H54 (cell line): ENCODE results near the gene NCEH1.

Experiments
- DNase-seq: peaks from one replicate; pipeline ENCODE4 v3.0.0; 2011; ENCODE audit warnings: low spot score, mixed read lengths; ENCODE audit not compliant: insufficient read length
- FAIRE-seq: peaks from 3 replicates; lab custom pipeline; 2011; peaks lifted over from hg19 to GRCh38; lab: Jason Lieb, UNC
- POLR2A ChIP-seq: IDR thresholded peaks from 2 replicates; pipeline ENCODE4 v1.6.1; 2011; ENCODE audit warnings: low read depth, mild to moderate bottlenecking, low read length

NCEH1 gene

DNA sequence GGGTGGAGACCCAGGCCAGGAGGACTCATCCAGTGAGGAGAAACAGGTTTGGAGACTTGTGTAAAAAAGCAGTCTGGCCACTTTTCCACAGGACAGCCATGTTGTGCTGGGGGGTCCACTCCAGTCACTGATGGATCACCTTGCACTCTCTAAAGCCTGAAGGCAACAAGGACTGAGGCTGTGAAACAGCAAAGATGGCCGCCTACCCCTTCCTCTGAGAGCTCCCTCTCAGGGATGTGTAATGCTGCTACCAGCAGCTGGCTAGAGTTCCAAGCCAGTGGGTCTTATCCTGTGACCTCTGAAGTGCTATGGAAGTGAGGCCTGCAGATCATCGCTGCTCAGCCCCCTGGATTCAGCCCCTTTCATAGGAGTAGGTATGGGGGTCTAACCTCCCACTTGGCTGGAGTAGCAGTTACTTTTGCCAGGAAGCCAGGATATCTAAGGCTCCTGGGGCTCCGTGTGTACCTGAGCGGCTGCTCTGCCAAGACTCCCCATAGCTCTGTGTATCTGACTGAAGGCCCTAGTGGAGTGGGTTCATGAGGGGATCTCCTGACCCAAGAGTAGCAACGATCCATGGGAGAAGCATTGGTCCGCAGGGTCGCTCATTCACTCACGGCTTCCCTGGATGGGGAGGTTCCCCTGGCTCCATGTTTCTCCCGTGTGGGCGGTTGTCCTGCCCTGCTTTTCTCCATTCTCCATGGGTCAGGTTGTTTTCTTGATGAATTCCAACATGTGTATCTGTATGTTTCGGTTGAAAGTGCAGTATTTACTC, 117.8 kb downstream of the NCEH1 start:
- TF ChIP-seq POLR2A = no peak
- no peak for DNase-seq
- FAIRE-seq = no peak

DNA sequence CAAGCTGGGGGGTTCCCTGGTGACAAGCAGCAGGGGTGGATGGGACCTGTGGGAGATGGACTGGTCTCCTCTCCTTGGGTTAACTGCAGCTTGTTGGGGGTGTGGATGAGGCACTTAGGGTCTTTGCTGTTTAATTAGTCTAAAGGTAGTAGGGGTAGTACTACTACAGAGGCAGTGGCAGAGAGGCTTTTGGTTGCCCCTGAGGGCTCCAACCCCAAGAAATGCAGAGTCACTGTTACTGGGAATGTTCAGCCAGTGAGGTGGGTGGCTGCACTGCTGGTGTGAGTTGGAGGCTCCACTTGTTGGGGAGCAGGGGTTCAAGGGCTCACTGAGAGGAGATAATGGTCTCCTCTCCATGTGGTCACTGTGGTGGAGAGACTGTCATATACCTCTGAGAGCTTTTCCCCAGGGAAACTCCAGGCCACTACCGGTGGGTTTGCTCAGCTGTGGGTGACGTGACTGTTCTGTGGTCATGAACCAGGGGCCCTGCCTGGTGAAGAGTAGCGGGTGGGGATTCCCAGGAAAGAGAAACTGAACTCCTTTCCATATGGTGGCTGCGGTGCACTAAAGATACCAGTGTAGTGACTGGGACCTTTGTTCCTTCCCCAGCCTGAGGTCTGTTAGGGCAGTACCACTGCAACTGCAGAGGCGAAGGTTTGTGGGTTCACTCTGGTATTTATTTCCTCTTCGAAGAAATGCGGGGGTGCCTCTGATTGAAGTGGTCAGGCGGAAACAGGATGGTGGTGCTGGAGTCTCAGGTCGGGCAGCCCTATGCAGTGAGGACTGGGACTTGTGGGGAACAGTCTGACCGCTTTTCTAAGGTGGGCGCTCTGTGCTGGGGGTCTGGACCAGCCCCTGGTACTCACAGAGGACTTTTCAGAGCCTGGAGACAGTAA, 118.7 kb downstream of the NCEH1 start:
- TF ChIP-seq POLR2A = no peak
- no peak for FAIRE-seq
- DNase-seq = no peak

DNA sequence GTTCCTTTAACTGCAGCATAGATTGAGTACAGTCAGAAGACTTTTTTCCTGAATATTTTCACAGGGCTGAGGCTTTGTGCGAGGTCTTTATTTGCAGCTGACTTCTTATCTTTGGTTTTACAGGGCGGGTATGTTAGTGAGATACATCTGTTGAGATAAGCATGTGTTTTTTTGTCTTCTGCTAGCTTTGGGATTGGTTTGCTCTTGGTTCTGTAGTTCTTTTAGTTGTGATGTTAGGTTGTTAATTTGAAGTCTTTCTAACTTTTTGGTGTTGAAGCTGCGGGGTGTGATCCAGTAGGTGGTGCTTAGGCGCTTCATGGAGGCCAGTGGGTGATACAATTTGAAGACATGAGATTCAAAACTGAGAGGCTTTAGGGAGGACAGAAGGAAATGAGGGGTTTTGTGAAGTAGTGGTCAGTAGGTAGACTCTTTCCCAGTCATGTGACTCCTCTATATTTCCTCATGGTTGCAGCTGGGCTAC, 119.7 kb downstream of the NCEH1 start:
- FAIRE-seq = no peak
- DNase-seq = no peak
- no peak for TF ChIP-seq POLR2A

DNA sequence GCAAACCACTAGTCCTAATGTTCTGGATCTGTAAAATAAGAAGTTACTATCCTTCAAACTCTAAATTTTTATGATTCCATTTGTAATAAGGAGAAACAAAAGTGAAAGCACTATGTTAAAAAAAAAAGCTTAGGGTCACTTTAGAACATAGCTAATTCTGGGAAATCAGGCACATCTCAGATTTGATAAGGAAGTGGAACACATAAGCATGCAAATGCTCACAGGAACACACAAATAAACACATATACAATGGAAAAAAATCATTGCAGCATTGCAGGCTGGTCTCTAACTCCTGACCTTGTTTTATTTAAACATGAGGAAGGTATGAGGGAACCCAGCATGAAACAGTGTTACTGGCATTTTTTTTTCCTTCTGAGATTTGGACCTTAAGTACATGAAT, 124.4 kb downstream of the NCEH1 start:
- no peak for DNase-seq
- peak; percentile 68 for FAIRE-seq
- no peak for TF ChIP-seq POLR2A

DNA sequence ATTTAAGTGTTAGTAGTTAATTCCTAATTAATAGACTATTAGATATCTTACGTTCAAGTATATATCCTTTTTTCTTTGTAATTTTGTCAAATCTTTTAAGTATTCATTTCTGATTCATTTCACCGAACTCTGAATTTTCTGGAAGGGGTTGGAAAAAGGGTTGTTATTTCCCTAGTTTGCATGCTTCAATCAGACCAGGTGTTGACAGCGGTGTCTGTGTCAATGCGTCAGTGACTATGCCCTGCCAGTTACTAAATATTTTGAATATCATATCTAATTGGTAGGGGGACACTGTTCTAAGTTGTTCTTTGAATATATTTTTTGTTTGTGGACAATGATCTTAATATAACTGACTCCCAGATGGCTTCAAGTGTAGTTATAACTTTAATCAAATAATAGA, 124.9 kb downstream of the NCEH1 start:
- TF ChIP-seq POLR2A = no peak
- no peak for FAIRE-seq
- DNase-seq = no peak

DNA sequence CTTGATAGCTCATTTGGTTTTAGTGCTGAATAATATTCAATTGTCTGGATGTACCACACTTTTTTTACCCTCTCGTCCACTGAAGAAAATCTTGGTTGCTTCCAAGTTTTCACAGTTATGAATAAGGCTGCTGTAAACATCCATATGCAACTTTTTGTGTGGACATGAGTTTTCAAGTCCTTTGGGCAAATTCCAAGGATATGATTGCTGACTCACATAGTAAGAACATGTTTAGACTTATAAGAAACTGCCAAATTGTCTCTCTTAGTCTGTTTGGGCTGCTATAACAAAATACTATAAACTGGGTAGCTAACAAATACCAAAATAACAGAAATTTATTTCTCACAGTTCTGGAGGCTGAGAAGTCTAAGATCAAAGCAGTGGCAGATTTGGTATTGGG, 128.2 kb downstream of the NCEH1 start:
- DNase-seq = no peak
- TF ChIP-seq POLR2A = no peak
- peak; percentile 57 for FAIRE-seq

DNA sequence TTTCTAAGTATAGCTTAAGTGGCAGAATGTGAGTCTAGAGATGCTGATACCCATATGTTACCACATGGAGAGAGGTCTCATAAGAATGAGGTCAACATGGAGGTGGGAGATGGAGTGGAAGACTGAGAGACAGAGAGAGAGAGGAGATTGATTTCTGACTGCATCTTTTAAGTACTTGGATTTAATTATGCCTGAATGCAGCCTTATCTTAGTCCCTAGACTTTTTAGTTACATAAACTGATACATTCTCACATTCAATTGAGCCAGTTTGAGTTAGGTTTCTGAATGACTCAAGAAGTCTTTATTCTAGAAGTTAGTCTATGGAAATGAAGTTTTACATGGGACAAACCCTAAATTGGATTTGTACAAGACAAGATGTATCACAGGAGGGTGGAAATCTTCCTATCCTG, 129.1 kb downstream of the NCEH1 start:
- no peak for TF ChIP-seq POLR2A
- no peak for FAIRE-seq
- DNase-seq = no peak

DNA sequence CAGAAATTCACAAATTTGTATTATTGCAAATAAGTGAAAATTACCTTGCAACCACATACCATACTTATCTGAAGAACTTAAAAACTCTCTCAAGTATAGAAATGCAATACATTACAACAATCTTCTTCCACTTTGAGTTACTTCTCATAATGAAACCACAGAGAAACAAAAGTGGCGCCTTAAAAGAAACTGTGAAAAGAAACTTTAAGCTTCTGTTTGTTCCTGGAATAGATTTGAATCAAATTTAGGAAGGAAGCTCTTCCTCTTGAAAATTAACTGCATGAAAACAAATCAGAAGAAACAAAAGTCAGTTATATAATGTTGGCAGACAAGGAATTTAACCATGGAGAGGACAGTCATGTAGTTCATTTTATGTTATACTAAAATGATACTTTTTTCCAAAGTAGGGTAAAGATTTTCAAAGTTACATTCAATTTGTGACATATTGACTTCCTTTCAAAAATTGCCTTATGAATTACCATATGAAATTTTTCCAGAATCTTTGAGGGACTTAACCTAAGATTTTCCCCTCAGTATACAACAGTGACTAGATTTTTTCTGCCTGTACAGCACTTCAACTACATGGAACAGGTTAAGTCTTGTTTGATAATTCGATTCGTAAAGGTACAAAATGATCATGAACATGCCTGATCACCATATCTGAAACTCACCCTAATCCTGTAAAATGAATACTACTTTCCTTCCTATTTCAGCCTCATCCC, 130.0 kb downstream of the NCEH1 start:
- DNase-seq (no peak), FAIRE-seq (no peak)
- TF ChIP-seq POLR2A = no peak
